Measurements from ENCODE around the gene MCAM.

Gene MCAM

GRCh38 chr11:119297938-119298337 lies 19.0 kb downstream of the MCAM start:
- no peaks in the 10 kb centered on the region for H3K27me3 Mint-ChIP-seq
- DNase-seq (no peak), ATAC-seq (replicated peaks) (no peak)
- no peaks in the 10 kb centered on the region for H3K9me3 Mint-ChIP-seq
- H3K4me1 Mint-ChIP-seq = no peaks in the 10 kb centered on the region
- H3K27ac Mint-ChIP-seq = no peak overlapping the region
- peaks cover 23 to 54% of the 10 kb centered on the region in 2 donors for H3K36me3 Mint-ChIP-seq
- no peak overlapping the region for H3K4me3 Mint-ChIP-seq

- no peaks in the 10 kb centered on the region for H3K4me1 Mint-ChIP-seq
- no peak overlapping the region for H3K27ac Mint-ChIP-seq
- no peak for DNase-seq
- H3K27me3 Mint-ChIP-seq = no peaks in the 10 kb centered on the region
- no peak for ATAC-seq (replicated peaks)
- H3K4me3 Mint-ChIP-seq = no peak overlapping the region
- peaks cover 28 to 46% of the 10 kb centered on the region in 2 donors for H3K36me3 Mint-ChIP-seq
- H3K9me3 Mint-ChIP-seq = peaks cover 0 to 2% of the 10 kb centered on the region in 2 donors
Observed at GRCh38 chr11:119295178-119295577, 21.8 kb downstream of the MCAM start.

- ATAC-seq (replicated peaks) (no peak), DNase-seq (no peak)
- no peak overlapping the region for H3K4me3 Mint-ChIP-seq
- peaks cover 29 to 38% of the 10 kb centered on the region in 2 donors for H3K36me3 Mint-ChIP-seq
- H3K27me3 Mint-ChIP-seq = no peaks in the 10 kb centered on the region
- H3K4me1 Mint-ChIP-seq = no peaks in the 10 kb centered on the region
- H3K27ac Mint-ChIP-seq = no peak overlapping the region
- H3K9me3 Mint-ChIP-seq = peaks cover 0 to 2% of the 10 kb centered on the region in 2 donors
Observed at GRCh38 chr11:119293461-119293860, 23.5 kb downstream of the MCAM start.

DNA sequence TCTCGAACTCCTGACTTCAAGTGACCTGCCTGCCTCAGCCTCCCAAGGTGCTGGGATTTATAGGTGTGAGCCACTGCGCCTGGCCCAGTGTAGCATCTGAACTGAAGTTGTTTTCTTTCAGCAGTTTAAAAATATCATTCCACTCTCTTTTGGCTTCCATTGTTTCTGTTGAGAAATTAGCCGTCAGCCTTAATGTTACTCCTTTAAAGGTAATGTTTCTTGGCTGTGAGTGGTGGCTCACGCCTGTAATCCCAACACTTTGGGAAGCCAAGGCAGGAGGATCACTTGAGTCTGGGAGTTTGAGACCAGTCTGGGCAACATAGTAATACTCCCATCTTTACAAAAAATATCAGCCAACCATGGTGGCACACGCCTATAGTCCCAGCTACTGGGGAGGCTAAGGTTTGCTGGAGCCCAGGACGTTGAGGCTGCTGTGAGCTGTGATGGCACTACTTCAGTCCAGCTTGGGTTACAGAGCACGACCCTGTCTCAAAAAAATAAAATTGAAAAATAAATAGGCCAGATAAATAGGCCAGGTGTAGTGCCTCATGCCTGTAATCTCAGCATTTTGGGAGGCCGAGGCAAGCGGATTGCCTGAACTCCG lies 25.9 kb downstream of the MCAM start:
- no peaks in the 10 kb centered on the region for H3K27me3 Mint-ChIP-seq
- DNase-seq = no peak
- H3K27ac Mint-ChIP-seq = no peak overlapping the region
- no peaks in the 10 kb centered on the region for H3K4me1 Mint-ChIP-seq
- no peak overlapping the region for H3K4me3 Mint-ChIP-seq
- ATAC-seq (replicated peaks) = no peak
- peaks cover 0 to 2% of the 10 kb centered on the region in 2 donors for H3K9me3 Mint-ChIP-seq
- peaks cover 34 to 43% of the 10 kb centered on the region in 2 donors for H3K36me3 Mint-ChIP-seq

DNA sequence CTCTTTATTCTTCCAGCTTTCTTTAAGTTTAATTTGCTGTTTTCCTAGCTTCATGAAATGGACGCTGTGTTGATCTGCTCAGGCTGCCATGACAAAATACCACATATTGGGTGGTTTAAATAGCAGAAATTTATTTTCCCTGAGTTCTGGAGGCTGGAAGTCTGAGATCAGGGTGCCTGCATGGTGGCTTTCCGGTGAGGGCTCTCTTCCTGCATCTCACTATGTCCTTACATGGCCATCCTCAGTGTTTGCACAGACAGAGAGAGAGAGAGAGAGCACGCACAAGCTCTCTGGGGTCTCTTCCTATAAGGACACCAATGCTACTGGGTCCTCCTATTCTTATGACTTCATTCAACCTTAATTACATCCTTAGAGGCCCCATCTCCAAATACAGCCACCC lies 28.7 kb downstream of the MCAM start:
- peaks cover 43 to 50% of the 10 kb centered on the region in 2 donors for H3K36me3 Mint-ChIP-seq
- DNase-seq (no peak), ATAC-seq (replicated peaks) (no peak)
- no peak overlapping the region for H3K4me3 Mint-ChIP-seq
- H3K9me3 Mint-ChIP-seq = peaks cover 0 to 2% of the 10 kb centered on the region in 2 donors
- H3K4me1 Mint-ChIP-seq = peaks cover 0 to 14% of the 10 kb centered on the region in 2 donors
- H3K27me3 Mint-ChIP-seq = no peaks in the 10 kb centered on the region
- H3K27ac Mint-ChIP-seq = no peak overlapping the region

DNA sequence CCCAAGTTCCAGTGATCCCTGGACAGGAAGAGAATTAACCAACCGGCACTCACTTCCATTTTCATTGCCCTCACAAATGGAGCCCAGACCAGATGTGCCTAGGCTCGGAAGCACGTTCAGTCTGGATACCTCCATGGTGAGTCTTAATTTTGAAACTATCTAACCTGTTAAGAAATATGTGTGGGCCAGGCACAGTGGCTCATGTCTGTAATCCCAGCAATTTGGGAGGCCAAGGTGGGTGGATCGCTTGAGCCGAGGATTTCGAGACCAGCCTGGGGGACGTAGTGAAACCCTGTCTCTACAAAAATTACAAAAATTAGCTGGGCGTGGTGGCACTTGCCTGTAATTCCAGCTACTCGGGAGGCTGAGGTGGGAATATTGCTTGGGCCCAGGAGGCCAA lies 31.5 kb downstream of the MCAM start:
- Mint-ChIP-seq H3K36me3 (peaks cover 35 to 48% of the 10 kb centered on the region in 2 donors), H3K4me1 (peaks cover 2 to 14% of the 10 kb centered on the region in 2 donors), H3K4me3 (no peak overlapping the region), H3K27ac (no peak overlapping the region), H3K9me3 (no peaks in the 10 kb centered on the region), H3K27me3 (no peaks in the 10 kb centered on the region)
- DNase-seq = no peak
- no peak for ATAC-seq (replicated peaks)

DNA sequence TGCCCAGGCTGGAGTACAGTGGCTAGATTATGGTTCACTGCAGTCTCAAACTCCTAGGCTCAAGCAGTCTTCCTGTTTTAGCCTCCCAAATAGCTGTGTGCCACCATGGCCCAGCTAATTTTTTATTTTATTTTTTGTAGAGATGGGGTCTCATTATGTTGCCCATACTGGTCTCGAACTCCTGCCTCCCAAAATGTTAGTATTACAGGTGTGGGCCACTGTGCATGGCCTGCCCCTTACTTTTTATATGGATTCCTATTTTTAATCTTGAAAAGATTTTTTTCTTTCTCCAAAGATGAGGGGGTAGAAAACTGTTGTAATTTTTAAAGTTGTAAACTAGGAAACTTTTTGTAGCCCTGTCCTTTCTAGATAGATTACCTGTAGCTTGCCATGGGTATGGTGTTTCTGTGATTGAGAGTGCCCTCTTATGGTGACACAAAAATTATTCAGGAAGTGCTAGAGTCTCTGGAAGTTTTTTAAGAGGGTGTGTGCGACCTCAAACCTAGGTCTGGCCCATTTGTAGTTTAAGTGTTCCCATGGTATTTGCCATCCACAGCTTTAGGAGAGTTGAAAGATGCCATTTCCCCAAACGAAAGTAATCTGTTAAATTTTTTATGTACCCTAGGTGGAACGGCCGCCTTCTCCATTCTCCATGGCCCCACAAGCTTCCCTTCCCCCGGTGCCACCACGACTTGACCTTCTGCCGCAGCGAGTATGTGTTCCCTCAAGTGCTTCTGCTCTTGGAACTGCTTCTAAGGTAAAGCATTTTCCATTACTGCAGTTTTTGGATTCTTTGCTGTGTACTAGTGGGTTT lies 32.4 kb downstream of the MCAM start:
- no peaks in the 10 kb centered on the region for H3K27me3 Mint-ChIP-seq
- H3K36me3 Mint-ChIP-seq = peaks cover 40 to 51% of the 10 kb centered on the region in 2 donors
- no peak overlapping the region for H3K4me3 Mint-ChIP-seq
- DNase-seq (no peak), ATAC-seq (replicated peaks) (peak; percentile 80 to 86)
- no peaks in the 10 kb centered on the region for H3K9me3 Mint-ChIP-seq
- H3K27ac Mint-ChIP-seq = no peak overlapping the region
- peaks cover 2 to 14% of the 10 kb centered on the region in 2 donors for H3K4me1 Mint-ChIP-seq

- ATAC-seq (replicated peaks) (no peak), DNase-seq (no peak)
- H3K4me1 Mint-ChIP-seq = peaks cover 2 to 14% of the 10 kb centered on the region in 2 donors
- no peak overlapping the region for H3K27ac Mint-ChIP-seq
- no peaks in the 10 kb centered on the region for H3K27me3 Mint-ChIP-seq
- no peak overlapping the region for H3K4me3 Mint-ChIP-seq
- H3K36me3 Mint-ChIP-seq = peaks cover 37 to 43% of the 10 kb centered on the region in 2 donors
- no peaks in the 10 kb centered on the region for H3K9me3 Mint-ChIP-seq
Observed at GRCh38 chr11:119282495-119282894, 34.4 kb downstream of the MCAM start.

DNA sequence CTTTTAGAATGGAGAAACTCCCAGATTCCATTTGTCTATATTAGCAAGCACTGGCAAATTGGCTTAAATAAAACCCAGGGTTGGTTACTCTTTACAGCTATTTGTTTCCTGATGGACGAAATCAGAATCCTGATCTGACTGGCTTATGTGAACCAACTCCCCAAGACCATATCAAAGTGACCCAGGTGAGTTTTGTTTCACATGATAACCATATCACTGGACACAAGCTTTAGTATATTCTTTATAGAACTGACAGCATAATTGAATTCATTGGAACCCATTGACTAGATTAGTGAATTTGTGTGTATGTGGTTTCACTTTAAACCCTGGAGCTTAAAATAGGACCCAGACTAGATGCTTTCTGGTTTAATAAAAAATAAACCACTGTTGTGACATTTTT lies 39.3 kb downstream of the MCAM start:
- Mint-ChIP-seq H3K27ac (no peak overlapping the region), H3K27me3 (no peaks in the 10 kb centered on the region), H3K4me1 (peaks cover 0 to 2% of the 10 kb centered on the region in 2 donors), H3K36me3 (peaks cover 32 to 38% of the 10 kb centered on the region in 2 donors), H3K4me3 (no peak overlapping the region), H3K9me3 (no peaks in the 10 kb centered on the region)
- DNase-seq (no peak), ATAC-seq (replicated peaks) (no peak)

DNA sequence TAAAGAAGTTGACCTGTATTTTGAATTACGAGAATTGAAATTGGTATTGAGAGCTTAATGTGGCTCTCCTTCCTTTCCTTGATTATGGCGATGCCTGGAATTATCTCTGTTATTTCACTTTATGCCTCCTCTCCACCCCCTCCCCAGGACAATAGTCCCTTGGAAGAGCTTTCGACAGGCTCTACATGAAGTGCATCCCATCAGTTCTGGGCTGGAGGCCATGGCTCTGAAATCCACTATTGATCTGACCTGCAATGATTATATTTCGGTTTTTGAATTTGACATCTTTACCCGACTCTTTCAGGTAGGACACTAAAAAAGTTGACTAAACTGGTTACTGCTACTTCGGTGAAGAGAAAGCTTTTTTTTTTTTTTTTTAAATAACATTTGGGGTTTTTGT lies 43.2 kb downstream of the MCAM start:
- ATAC-seq (replicated peaks) = no peak
- H3K9me3 Mint-ChIP-seq = no peaks in the 10 kb centered on the region
- DNase-seq = no peak
- H3K27me3 Mint-ChIP-seq = no peaks in the 10 kb centered on the region
- H3K27ac Mint-ChIP-seq = no peak overlapping the region
- no peaks in the 10 kb centered on the region for H3K4me1 Mint-ChIP-seq
- H3K4me3 Mint-ChIP-seq = no peak overlapping the region
- H3K36me3 Mint-ChIP-seq = peaks cover 26 to 30% of the 10 kb centered on the region in 2 donors

- DNase-seq = no peak
- no peak for ATAC-seq (replicated peaks)
- H3K4me3 Mint-ChIP-seq = no peak overlapping the region
- peaks cover 9 to 15% of the 10 kb centered on the region in 2 donors for H3K4me1 Mint-ChIP-seq
- no peak overlapping the region for H3K27ac Mint-ChIP-seq
- peaks cover 5 to 12% of the 10 kb centered on the region in 2 donors for H3K36me3 Mint-ChIP-seq
- no peaks in the 10 kb centered on the region for H3K27me3 Mint-ChIP-seq
- no peaks in the 10 kb centered on the region for H3K9me3 Mint-ChIP-seq
Observed at GRCh38 chr11:119267645-119268044, 49.3 kb downstream of the MCAM start.

DNA sequence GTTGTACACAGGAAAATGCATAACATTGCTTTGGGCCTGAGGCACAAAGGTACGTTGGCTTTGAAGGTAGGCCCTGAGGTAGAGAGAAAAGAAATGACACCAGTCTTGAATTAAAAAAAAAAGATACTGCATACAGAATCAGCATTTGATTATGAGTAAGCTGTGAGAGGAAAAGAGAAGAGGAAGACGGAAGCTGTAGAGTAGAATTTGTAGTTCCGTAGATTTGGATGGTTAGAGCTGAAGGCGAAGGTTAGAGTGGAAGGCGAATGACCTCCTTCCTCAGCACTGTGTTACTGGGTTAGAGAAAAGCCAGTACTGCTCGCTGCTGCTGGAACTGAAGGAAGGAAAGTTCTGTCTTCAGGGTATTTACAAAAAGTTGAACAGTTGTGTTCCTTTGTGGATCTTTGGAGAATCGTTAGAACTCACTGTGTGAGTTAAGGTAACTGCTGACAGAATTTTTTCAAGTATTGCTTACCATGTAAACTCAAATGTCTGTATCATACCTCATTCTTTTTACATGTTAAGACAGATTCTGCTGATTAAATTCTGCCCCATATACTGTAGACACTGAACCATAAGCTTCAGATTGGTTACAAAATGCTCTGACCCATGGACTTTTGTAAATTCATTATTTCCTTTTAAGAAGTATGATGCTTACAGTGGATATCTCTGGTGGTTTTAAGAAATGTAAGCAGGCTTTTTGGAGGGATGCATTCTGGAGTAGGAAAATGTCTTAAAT lies 50.2 kb downstream of the MCAM start:
- no peak overlapping the region for H3K4me3 Mint-ChIP-seq
- no peaks in the 10 kb centered on the region for H3K27me3 Mint-ChIP-seq
- no peaks in the 10 kb centered on the region for H3K9me3 Mint-ChIP-seq
- peaks cover 9 to 15% of the 10 kb centered on the region in 2 donors for H3K4me1 Mint-ChIP-seq
- no peak for DNase-seq
- H3K36me3 Mint-ChIP-seq = peaks cover 0 to 7% of the 10 kb centered on the region in 2 donors
- no peak overlapping the region for H3K27ac Mint-ChIP-seq
- no peak for ATAC-seq (replicated peaks)

GRCh38 chr11:119266063-119266462 lies 50.9 kb downstream of the MCAM start:
- Mint-ChIP-seq H3K27me3 (no peaks in the 10 kb centered on the region), H3K9me3 (no peaks in the 10 kb centered on the region), H3K36me3 (peaks cover 0 to 7% of the 10 kb centered on the region in 2 donors), H3K27ac (no peak overlapping the region), H3K4me1 (peaks cover 9 to 15% of the 10 kb centered on the region in 2 donors), H3K4me3 (no peak overlapping the region)
- DNase-seq (no peak), ATAC-seq (replicated peaks) (peak; percentile 66 to 67)

GRCh38 chr11:119263352-119263940 lies 53.5 kb downstream of the MCAM start:
- H3K27ac Mint-ChIP-seq = no peak overlapping the region
- H3K36me3 Mint-ChIP-seq = peaks cover 3 to 5% of the 10 kb centered on the region in 2 donors
- H3K9me3 Mint-ChIP-seq = no peaks in the 10 kb centered on the region
- DNase-seq (no peak), ATAC-seq (replicated peaks) (no peak)
- peaks cover 24 to 26% of the 10 kb centered on the region in 2 donors for H3K4me1 Mint-ChIP-seq
- no peak overlapping the region for H3K4me3 Mint-ChIP-seq
- H3K27me3 Mint-ChIP-seq = no peaks in the 10 kb centered on the region

Measured in stimulated activated naive B cell treated with anti-CD40 and anti-IgM and Interleukin-4, amounts not matched to agents 10 μg/mL and 1 μg/mL and 100 μg/mL, for 72 hours (primary cell).